ENCODE results near the gene LPCAT4.

Gene LPCAT4

DNA sequence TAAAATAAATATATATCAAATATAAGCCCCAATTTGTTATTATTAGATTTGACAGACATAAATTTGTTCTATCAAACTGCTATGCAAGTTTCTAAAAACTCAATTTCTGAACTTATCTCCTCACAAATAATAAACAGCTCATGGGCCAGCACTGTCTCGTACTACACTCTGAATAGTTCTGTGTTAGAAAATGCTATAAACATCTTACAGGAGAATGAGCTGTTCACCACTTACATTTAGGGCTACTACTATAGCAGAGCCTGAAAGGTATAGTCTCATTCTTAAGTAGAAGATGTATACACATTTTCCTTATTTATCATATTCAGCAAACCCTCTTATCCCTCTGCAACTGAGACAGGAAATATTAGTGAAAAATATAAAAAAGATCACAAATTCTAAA lies 42.1 kb downstream of the LPCAT4 start:
- Histone ChIP-seq H3K4me3 (ENCODE audit: low read depth, low read length) (no peak overlapping the region), H3K4me1 (no peaks in the 10 kb centered on the region), H3K36me3 (no peaks in the 10 kb centered on the region), H3K9me3 (no peaks in the 10 kb centered on the region), H3K27me3 (0 out of 2 replicates have a peak, but pooled peaks cover 3% of the 10 kb centered on the region)
- no peak for DNase-seq
- no peak for TF ChIP-seq CTCF (IDR thresholded peaks at IDR 0.05; ENCODE audit: low read depth, low read length)

- no peak overlapping the region for H3K4me3 ChIP-seq (ENCODE audit: low read depth, low read length)
- DNase-seq = no peak
- no peaks in the 10 kb centered on the region for H3K4me1 ChIP-seq
- H3K36me3 ChIP-seq = no peaks in the 10 kb centered on the region
- 0 out of 2 replicates have a peak, but pooled peaks cover 3% of the 10 kb centered on the region for H3K27me3 ChIP-seq
- no peaks in the 10 kb centered on the region for H3K9me3 ChIP-seq
- TF ChIP-seq CTCF (IDR thresholded peaks at IDR 0.05; ENCODE audit: low read depth, low read length) = no peak
These were observed 43.8 kb downstream of the LPCAT4 start for GRCh38 chr15:34323217-34323616.

DNA sequence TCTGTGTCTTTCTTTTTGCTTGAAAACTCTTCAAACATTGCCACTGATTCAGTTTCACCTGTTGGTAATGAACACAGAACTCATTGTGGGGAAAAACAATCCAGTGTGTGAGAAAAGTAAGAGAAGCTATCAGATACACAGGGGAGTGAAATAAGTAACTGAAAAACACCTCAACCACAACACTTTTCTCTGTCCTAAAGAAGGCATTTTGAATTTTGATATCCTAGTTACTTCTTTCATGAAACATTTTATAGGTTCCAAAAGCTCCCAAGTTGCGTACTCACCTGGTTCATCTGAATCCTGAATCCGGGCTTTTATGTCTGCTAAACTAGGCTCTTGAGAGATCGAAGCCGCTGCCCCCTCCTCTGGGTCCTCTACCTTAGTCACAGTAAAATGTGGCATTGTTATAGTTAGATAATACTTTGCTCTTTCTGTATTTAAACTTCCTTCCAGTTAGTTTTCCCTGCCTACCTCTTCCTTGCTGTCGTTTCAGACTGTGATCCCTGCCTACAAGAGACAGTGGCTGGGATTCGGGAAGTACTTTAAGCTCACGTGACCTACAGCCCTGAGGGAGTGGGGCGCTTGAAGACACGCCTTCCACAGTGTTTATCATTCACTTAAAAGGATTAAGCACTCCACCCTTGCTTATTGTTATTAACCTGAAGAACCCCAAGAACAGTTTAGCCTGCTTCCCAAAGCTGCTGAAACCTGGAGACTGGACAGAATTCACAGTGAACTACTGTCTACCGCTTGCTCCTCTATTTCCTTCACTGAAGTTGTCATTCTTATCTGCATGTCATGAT lies 48.5 kb downstream of the LPCAT4 start:
- Histone ChIP-seq H3K36me3 (no peaks in the 10 kb centered on the region), H3K27me3 (no peaks in the 10 kb centered on the region)
- DNase-seq = peak; percentile 46

GRCh38 chr15:34314491-34315490 lies 52.2 kb downstream of the LPCAT4 start:
- Histone ChIP-seq H3K4me3 (ENCODE audit: low read depth, low read length) (no peak overlapping the region), H3K9me3 (no peaks in the 10 kb centered on the region), H3K36me3 (no peaks in the 10 kb centered on the region), H3K4me1 (peaks cover 3% of the 10 kb centered on the region; the same call in 1 of the 2 replicates), H3K27me3 (no peaks in the 10 kb centered on the region)
- DNase-seq = no peak
- no peak for TF ChIP-seq CTCF (IDR thresholded peaks at IDR 0.05; ENCODE audit: low read depth, low read length)

More for the DNA sequence above, 48.5 kb downstream of the LPCAT4 start:
- no peak for TF ChIP-seq CTCF (IDR thresholded peaks at IDR 0.05; ENCODE audit: low read depth, low read length)
- no peaks in the 10 kb centered on the region; the same call in 1 of the 2 replicates for H3K4me1 ChIP-seq
- H3K9me3 ChIP-seq = no peaks in the 10 kb centered on the region
- peak overlapping the region; percentile 61 for H3K4me3 ChIP-seq (ENCODE audit: low read depth, low read length)

GRCh38 chr15:34311563-34311962 lies 55.4 kb downstream of the LPCAT4 start:
- no peaks in the 10 kb centered on the region for H3K9me3 ChIP-seq
- no peaks in the 10 kb centered on the region for H3K36me3 ChIP-seq
- no peak for DNase-seq
- H3K27me3 ChIP-seq = 0 out of 2 replicates have a peak, but pooled peaks cover 3% of the 10 kb centered on the region
- TF ChIP-seq CTCF (IDR thresholded peaks at IDR 0.05; ENCODE audit: low read depth, low read length) = no peak
- no peak overlapping the region for H3K4me3 ChIP-seq (ENCODE audit: low read depth, low read length)
- peaks cover 3% of the 10 kb centered on the region; the same call in 1 of the 2 replicates for H3K4me1 ChIP-seq

Data from BE2C (cell line).